ENCODE measurements around the gene JUND.

- peak; percentile 56 for TF ChIP-seq CTCF (conservative IDR thresholded peaks at IDR 0.05; ENCODE audit: low read depth, low read length)
- TF ChIP-seq EZH2 (IDR thresholded peaks at IDR 0.05; ENCODE audit: borderline replicate concordance, low read depth, low read length, poor library complexity, severe bottlenecking), result no peak
These were observed 2.7 kb downstream of the JUND start for GRCh38 chr19:18278521-18279265.

Measured in A673 (cell line).